Renal cortex interstitium (tissue), 15 donors: ENCODE data around the gene UCHL1. TPM values are rescaled to one million over a fixed set of nuclear protein-coding genes. Genes with fewer than 3 reads are reported as not detected.

Experiments
- DNase-seq, 11 donors: peaks; one replicate each; pipeline ENCODE4 v3.0.0-alpha.2; 2013; ENCODE audit warnings: low read depth in 9 of 11, low spot score in 4 of 11; ENCODE audit errors: extremely low read depth in 1 of 11
- long read RNA-seq, 16 experiments: transcript quantifications; one replicate each; lab custom pipeline, GENCODE V29; 2026
- polyA plus RNA-seq, 3 donors: library from polyadenylated mRNA; unstranded; fragments of 120-200 nt; gene quantifications; one replicate each; pipeline ENCODE4 v1.2.1, GENCODE V29; 2013; ENCODE audit not compliant: insufficient read length in 3 of 3

The UCHL1 gene
- 100 to 1,000 TPM in 1 of 3 donors, 10 to 100 TPM in 2; 99.0 to 107 (median 99.5) TPM for polyA plus RNA-seq
- long read RNA-seq, donor 1, transcript UCHL1-209 (8 exons, 1,119 nt): major isoform, 46 of 66 reads
- long read RNA-seq, donor 1, partial matches to known transcripts: 19 of 66 reads
- long read RNA-seq, donor 1, other reads (novel, unspliced or antisense): 0 of 66 reads
- long read RNA-seq, donor 2, transcript UCHL1-209 (8 exons, 1,119 nt): major isoform, 20 of 31 reads
- long read RNA-seq, donor 2, partial matches to known transcripts: 9 of 31 reads
- long read RNA-seq, donor 2, other reads (novel, unspliced or antisense): 0 of 31 reads
- long read RNA-seq, donor 3, transcript UCHL1-209 (8 exons, 1,119 nt): major isoform, 58 of 106 reads
- long read RNA-seq, donor 3, partial matches to known transcripts: 42 of 106 reads
- long read RNA-seq, donor 3, other reads (novel, unspliced or antisense): 0 of 106 reads
- long read RNA-seq, donor 4, transcript UCHL1-209 (8 exons, 1,119 nt): major isoform, 35 of 67 reads
- long read RNA-seq, donor 4, partial matches to known transcripts: 21 of 67 reads
- long read RNA-seq, donor 4, other reads (novel, unspliced or antisense): 5 of 67 reads
- long read RNA-seq, donor 5: 0 reads
- long read RNA-seq, donor 6, transcript UCHL1-209 (8 exons, 1,119 nt): major isoform, 39 of 75 reads
- long read RNA-seq, donor 6, partial matches to known transcripts: 32 of 75 reads
- long read RNA-seq, donor 6, other reads (novel, unspliced or antisense): 0 of 75 reads
- long read RNA-seq, donor 7, transcript UCHL1-209 (8 exons, 1,119 nt): major isoform, 41 of 69 reads
- long read RNA-seq, donor 7, partial matches to known transcripts: 26 of 69 reads
- long read RNA-seq, donor 7, other reads (novel, unspliced or antisense): 0 of 69 reads
- long read RNA-seq, donor 8: 0 reads
- long read RNA-seq, donor 9, transcript UCHL1-209 (8 exons, 1,119 nt): major isoform, 44 of 81 reads
- long read RNA-seq, donor 9, partial matches to known transcripts: 29 of 81 reads
- long read RNA-seq, donor 9, other reads (novel, unspliced or antisense): 5 of 81 reads
- long read RNA-seq, donor 10, transcript UCHL1-209 (8 exons, 1,119 nt): major isoform, 48 of 68 reads
- long read RNA-seq, donor 10, partial matches to known transcripts: 18 of 68 reads
- long read RNA-seq, donor 10, other reads (novel, unspliced or antisense): 0 of 68 reads
- long read RNA-seq, donor 11, transcript UCHL1-209 (8 exons, 1,119 nt): major isoform, 30 of 71 reads
- long read RNA-seq, donor 11, partial matches to known transcripts: 37 of 71 reads
- long read RNA-seq, donor 11, other reads (novel, unspliced or antisense): 0 of 71 reads
- long read RNA-seq, donor 12, transcript UCHL1-209 (8 exons, 1,119 nt): major isoform, 8 of 19 reads
- long read RNA-seq, donor 12, partial matches to known transcripts: 8 of 19 reads
- long read RNA-seq, donor 12, other reads (novel, unspliced or antisense): 0 of 19 reads
- long read RNA-seq, donor 13: 0 reads
- long read RNA-seq, donor 14, transcript UCHL1-202 (8 exons, 1,578 nt): minor isoform, 5 of 80 reads
- long read RNA-seq, donor 14, transcript UCHL1-211 (6 exons, 862 nt): minor isoform, 6 of 80 reads
- long read RNA-seq, donor 14, transcript UCHL1-209 (8 exons, 1,119 nt): major isoform, 44 of 80 reads
- long read RNA-seq, donor 14, partial matches to known transcripts: 25 of 80 reads
- long read RNA-seq, donor 14, other reads (novel, unspliced or antisense): 0 of 80 reads
- long read RNA-seq, donor 15, transcript UCHL1-209 (8 exons, 1,119 nt): major isoform, 12 of 24 reads
- long read RNA-seq, donor 15, partial matches to known transcripts: 9 of 24 reads
- long read RNA-seq, donor 15, other reads (novel, unspliced or antisense): 0 of 24 reads
- long read RNA-seq, donor 16, transcript UCHL1-209 (8 exons, 1,119 nt): major isoform, 95 of 184 reads
- long read RNA-seq, donor 16, transcript UCHL1-211 (6 exons, 862 nt): minor isoform, 5 of 184 reads
- long read RNA-seq, donor 16, transcript UCHL1-202 (8 exons, 1,578 nt): minor isoform, 13 of 184 reads
- long read RNA-seq, donor 16, partial matches to known transcripts: 71 of 184 reads
- long read RNA-seq, donor 16, other reads (novel, unspliced or antisense): 0 of 184 reads

GRCh38 chr4:41256740-41257256 is at the start of gene UCHL1:
TSS of gene UCHL1 (plus strand) at chr4:41256928. CDS start at chr4:41256977, 49 bp downstream.
- DNase-seq: peak in 8 of 11 donors; percentile 42 to 75 (median 69)

GRCh38 chr4:41207291-41207831 is 49.4 kb upstream of the UCHL1 start:
- no peak for DNase-seq

GRCh38 chr4:41209187-41209586 is 47.5 kb upstream of the UCHL1 start:
- no peak for DNase-seq

- no peak for DNase-seq
Measured at GRCh38 chr4:41209901-41210300, 46.8 kb upstream of the UCHL1 start.

GRCh38 chr4:41211951-41212615 is 44.6 kb upstream of the UCHL1 start:
- no peak for DNase-seq

GRCh38 chr4:41212616-41213203 is 44.0 kb upstream of the UCHL1 start:
- DNase-seq: peak in 6 of 11 donors; percentile 36 to 54 (median 42)

GRCh38 chr4:41213625-41214135 is 43.0 kb upstream of the UCHL1 start:
- peak in 1 of 11 donors; percentile 20 for DNase-seq

- DNase-seq: peak; percentile 86 to 98 (median 95)
Measured at GRCh38 chr4:41214136-41214824, 42.4 kb upstream of the UCHL1 start, which contains the start of gene APBB2. TSS of gene APBB2 (minus strand) at chr4:41214542. CDS start at chr4:41033254, 181,288 bp downstream.

GRCh38 chr4:41214825-41215146 is 41.9 kb upstream of the UCHL1 start:
- DNase-seq: no peak

- no peak for DNase-seq
Measured at GRCh38 chr4:41215155-41215554, 41.6 kb upstream of the UCHL1 start.

- no peak for DNase-seq
Measured at GRCh38 chr4:41215969-41216293, 40.8 kb upstream of the UCHL1 start.

- DNase-seq: peak in 10 of 11 donors; percentile 53 to 77 (median 64)
Measured at GRCh38 chr4:41216294-41217019, 40.3 kb upstream of the UCHL1 start.

- no peak for DNase-seq
Measured at GRCh38 chr4:41217020-41217333, 39.8 kb upstream of the UCHL1 start.

- DNase-seq: no peak
Measured at GRCh38 chr4:41217374-41217773, 39.4 kb upstream of the UCHL1 start.

- no peak for DNase-seq
Measured at GRCh38 chr4:41218703-41219102, 38.0 kb upstream of the UCHL1 start.
